Stimulated activated CD8-positive, alpha-beta memory T cell treated with anti-CD3 and anti-CD28 coated beads, Interleukin-12 subunit alpha, Interleukin-12 subunit beta, amount 100 ng/mL, for 24 hours (primary cell): ENCODE measurements around the gene BRIP1.

Experiments used
- DNase-seq: peaks from one replicate; pipeline ENCODE4 v3.0.0-alpha.2; 2020; ENCODE audit errors: extremely low read depth

BRIP1 gene

DNA sequence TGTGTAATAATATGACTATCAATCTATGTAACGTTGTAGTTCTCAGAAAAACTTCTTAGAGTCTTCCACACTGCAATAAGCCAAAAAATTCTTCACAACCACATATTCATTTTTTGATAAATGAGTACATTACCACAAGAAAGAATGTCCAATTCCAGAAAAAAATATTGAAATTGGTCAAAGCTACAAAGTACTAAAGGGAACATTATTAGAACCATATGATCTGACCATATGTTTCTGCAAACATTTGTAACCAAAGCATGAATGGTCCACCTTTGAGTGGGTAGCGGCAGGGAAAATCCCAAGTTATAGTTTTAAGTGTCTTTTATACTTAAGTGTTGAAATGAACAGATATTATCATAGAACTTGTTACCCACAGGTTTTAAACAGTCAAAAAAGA lies 200.6 kb downstream of the BRIP1 start:
- DNase-seq = no peak

GRCh38 chr17:61662186-61662585 lies 201.1 kb downstream of the BRIP1 start:
- no peak for DNase-seq

- no peak for DNase-seq
These were observed 202.4 kb downstream of the BRIP1 start for GRCh38 chr17:61660746-61661485.

DNA sequence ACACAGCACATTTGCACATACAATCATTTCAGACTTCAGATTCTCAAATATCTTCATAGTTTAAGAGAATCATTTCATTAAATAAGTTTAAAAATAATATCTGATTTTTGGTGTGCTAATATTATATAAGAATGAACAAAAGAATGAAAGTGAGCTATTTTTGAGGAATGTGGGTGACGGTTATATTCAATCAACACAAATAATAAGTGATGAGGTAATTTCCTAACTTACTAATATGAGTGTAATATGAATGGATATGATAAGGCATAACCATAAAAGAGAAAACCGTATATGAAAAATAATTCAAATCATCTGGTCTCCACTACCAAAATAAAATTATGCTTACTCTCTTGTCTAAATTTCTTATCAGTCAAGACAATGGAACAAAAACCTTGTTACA lies 203.9 kb downstream of the BRIP1 start:
- DNase-seq = no peak

GRCh38 chr17:61658183-61658582 lies 205.1 kb downstream of the BRIP1 start:
- no peak for DNase-seq

DNA sequence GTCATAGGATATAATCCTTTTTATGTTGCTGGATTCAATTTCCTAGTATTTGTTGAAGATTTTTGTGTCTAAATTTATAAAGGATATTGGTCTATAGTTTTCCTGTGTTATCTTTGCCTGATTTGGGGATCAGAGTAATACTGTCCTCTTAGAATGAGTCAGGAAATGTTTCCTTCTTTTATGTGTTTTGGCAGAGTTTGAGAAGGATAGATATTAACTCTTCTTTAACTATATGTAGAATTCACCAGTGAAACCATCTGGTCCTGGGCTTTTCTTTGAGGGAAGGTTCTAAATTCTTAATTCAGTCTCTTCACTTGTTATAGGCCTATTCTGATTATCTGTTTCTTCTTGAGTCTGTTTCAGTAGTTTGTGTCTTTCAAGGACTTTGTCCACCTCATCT lies 206.0 kb downstream of the BRIP1 start:
- DNase-seq = no peak

GRCh38 chr17:61656721-61657217 lies 206.6 kb downstream of the BRIP1 start:
- DNase-seq = no peak

DNA sequence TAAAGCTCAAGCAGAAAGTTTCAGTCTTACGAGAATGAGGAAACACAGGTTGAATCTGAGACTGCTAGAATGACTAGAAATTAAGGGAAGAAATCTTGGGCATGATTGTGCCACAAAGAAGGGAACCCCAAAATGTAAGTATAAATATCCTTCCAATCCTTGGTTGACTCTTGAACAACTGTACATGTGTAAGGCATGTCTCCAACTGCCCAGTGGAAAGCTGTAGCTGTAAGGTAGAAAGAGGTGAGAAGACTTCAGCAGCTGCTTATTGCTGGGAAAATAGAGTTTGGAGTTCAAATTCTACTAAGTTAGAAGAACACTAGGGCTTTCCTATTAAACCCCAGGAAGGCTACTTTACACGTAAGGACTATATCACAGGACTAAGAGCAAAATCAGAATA lies 212.6 kb downstream of the BRIP1 start:
- DNase-seq = no peak

GRCh38 chr17:61648587-61648986 lies 214.7 kb downstream of the BRIP1 start:
- no peak for DNase-seq

DNA sequence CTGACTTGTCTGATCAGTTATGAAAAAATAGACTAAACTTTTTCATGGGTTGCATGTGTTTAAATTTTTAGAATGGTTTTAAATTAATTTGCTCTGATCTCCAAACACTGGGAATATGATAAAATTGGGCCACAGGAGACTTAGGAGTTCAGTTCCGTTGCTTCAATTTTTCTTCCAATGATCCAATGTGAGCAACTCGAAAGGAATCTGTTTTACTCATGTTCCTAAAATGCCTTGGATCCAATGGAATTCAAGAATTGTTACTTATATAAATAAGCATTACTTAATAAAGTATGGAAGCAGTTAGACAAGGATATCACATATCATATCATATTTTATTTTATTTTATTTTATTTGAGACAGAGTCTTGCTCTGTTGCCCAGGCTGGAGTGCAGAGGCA lies 216.3 kb downstream of the BRIP1 start:
- DNase-seq = no peak

DNA sequence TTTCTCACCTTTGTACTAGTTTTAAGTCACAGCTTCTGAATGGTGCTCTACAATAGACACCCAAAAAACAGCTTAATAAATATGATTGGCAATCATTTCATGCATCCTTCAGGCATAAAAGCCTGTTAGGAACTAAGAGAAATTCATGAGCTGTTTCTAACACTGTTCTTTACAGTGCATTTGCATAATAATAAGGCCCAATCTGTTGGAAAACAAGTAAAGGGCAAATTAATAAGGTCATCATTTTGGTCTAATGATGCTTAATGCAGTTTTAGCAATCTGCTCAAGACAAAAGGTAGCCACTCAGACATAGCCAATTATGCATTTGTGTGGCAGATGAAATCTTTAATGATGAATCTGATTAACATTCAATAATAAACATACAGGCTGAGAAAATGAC lies 216.8 kb downstream of the BRIP1 start:
- DNase-seq = no peak

DNA sequence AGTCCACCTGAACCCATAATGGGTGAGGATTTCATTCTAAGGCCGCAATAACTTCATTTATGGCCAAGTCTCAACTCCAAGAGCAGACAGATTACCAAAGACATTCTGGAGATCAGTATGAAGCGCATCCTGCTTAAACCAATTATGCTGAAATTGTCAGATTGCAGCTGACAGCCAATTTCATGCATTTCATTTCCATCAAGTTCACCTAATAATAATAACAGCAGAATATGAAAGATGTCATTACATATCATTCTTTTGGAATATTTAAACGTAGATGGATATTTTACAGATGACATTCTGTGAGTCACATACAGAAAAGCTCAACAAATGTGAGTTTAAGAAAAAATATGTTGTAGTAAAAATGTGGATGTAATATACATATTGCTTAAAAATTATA lies 217.4 kb downstream of the BRIP1 start:
- no peak for DNase-seq

GRCh38 chr17:61644800-61645774 lies 218.2 kb downstream of the BRIP1 start:
- DNase-seq = no peak

GRCh38 chr17:61642768-61643167 lies 220.6 kb downstream of the BRIP1 start:
- no peak for DNase-seq

GRCh38 chr17:61641715-61642114 lies 221.6 kb downstream of the BRIP1 start:
- DNase-seq = no peak

GRCh38 chr17:61641084-61641483 lies 222.2 kb downstream of the BRIP1 start:
- no peak for DNase-seq

GRCh38 chr17:61639818-61640217 lies 223.5 kb downstream of the BRIP1 start:
- no peak for DNase-seq

DNA sequence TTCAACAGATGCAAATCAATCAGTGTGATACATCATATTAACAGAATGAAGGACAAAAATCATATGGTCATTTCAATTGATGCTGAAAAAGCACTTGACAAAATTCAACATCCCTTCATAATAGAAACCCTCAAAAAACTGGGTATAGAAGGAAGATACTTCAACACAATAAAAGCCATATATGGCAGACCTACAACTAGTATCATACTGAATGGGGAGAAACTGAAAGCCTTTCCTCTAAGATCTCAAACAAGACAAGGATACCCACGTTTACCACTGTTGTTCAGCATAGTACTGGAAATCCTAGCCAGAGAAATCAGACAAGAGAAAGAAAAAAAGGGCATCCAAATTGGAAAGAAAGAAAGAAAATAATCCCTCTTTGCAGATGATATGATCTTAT lies 225.2 kb downstream of the BRIP1 start:
- DNase-seq = no peak

- no peak for DNase-seq
These were observed 227.4 kb downstream of the BRIP1 start for GRCh38 chr17:61635913-61636432.

DNA sequence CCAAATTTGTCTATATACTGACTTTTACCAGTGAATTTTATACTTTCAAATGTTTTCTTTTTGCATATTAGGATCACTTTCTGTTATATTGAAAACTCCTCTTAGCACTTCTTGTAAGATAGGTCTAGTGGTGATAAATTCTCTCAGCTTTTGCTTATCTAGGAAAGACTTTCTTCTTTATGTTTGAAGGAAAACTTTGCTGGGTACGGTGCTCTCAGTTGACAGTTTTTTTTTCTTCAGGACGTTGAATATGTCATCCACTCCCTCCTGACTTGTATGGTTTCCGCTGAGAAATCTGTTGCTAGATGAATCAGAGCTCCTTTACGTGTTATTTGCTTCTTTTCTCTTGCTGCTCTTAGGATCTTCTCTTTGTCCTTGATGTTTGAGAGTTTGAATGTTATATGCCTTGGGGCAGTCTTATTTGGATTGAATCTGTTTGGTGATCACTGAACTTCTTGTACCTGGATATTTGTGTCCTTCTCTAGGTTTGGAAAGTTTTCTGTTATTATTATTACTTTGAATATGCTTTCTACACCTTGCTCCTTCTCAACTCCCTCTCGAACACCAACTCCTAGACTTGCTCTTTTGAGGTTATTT lies 228.3 kb downstream of the BRIP1 start:
- no peak for DNase-seq

DNA sequence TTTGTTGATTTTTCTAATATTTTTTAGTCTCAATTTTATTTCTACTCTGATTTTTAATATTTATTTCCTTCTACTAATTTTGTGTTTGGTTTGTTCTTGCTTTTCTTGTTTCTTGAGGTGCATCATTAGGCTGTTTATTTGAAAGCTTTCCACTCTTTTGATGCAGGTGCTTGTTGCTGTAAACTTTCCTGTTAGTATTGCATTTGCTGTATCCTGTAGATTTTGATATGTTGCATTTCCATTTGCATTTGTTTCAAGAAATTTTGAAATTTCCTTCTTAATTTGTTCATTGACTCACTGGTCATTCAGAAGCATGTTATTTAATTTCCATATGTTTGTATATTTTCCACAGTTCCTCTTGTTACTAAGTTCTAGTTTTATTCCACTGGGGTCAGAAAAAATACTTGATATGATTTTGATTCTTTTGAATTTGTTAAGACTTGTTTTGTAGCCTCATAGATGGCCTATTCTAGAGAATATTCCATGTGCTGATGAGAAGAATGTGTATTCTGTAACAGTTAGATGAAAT lies 229.3 kb downstream of the BRIP1 start:
- no peak for DNase-seq

DNA sequence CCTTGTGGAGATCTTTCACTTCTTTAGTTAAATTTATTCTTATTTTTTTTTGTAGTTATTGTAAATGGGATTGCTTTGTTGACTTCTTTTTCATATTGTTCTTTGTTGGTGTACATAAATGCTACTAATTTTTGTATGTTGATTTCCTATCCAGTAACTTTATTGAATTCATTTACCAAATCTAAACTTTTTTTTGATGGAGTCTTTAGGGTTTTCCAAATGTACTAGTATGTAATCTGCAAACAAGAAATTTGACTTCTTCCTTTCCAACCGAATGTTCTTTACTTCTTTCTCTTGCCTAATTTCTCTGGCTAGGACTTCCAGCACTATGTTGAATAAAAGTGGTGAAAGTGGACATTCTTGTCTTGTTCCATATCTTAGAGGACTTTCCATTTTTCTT lies 230.5 kb downstream of the BRIP1 start:
- DNase-seq = no peak
